OCI-LY7 (cell line): ENCODE results near the gene FOXN1. TPM values are rescaled to one million over a fixed set of nuclear protein-coding genes. Genes with fewer than 3 reads are reported as not detected.

Experiments
- BruUV-seq: library from RNA; stranded (reverse); fragments of 400-500 nt; replicated peaks from 2 replicates; lab custom pipeline; 2021; lab: Mats Ljungman, UMichigan
- CTCF ChIA-PET: fragments of 300-600 bp; sonication (Branson Sonifier 250); formaldehyde crosslinking; loops from one replicate; lab custom pipeline; 2022; ENCODE audit warnings: antibody characterized with exemption; ENCODE audit not compliant: unreplicated experiment; lab: Charles Lee
- POLR2A ChIA-PET: fragments of 300-600 bp; sonication (Branson Sonifier 250); formaldehyde crosslinking; loops from one replicate; lab custom pipeline; 2022; ENCODE audit warnings: antibody characterized with exemption; lab: Charles Lee
- DNase-seq: peaks from one replicate; pipeline ENCODE4 v3.0.0-alpha.2; 2015; ENCODE audit warnings: low spot score
- H2AFZ ChIP-seq: fragments of 200-600 bp; sonication (generic), shearing (Covaris generic); 2 replicates; pipeline ENCODE4 v1.6.1; 2014; ENCODE audit warnings: mild to moderate bottlenecking, antibody characterized with exemption, low read length, moderate library complexity
- H3K27ac ChIP-seq: fragments of 200-600 bp; sonication (generic); 2 replicates; pipeline ENCODE4 v1.5.1; 2014; ENCODE audit warnings: mixed run types, low read depth, mild to moderate bottlenecking, moderate library complexity, low read length, inconsistent platforms; ENCODE audit not compliant: poor library complexity, severe bottlenecking
- H3K36me3 ChIP-seq: fragments of 200-600 bp; sonication (generic); 2 replicates; pipeline ENCODE4 v1.6.1; 2014; ENCODE audit warnings: mild to moderate bottlenecking, antibody characterized with exemption, low read length, moderate library complexity, mixed read lengths; ENCODE audit not compliant: insufficient read depth
- H3K4me1 ChIP-seq: fragments of 200-600 bp; sonication (generic); 2 replicates; pipeline ENCODE4 v1.5.1; 2014; ENCODE audit warnings: mild to moderate bottlenecking, low read length; ENCODE audit not compliant: insufficient read depth, poor library complexity, severe bottlenecking
- H3K4me2 ChIP-seq: fragments of 200-600 bp; sonication (generic); 2 replicates; pipeline ENCODE4 v1.6.1; 2014; ENCODE audit warnings: mild to moderate bottlenecking, low read length
- H3K4me3 ChIP-seq: fragments of 200-600 bp; sonication (generic); 2 replicates; pipeline ENCODE4 v1.5.1; 2014; ENCODE audit warnings: mild to moderate bottlenecking, low read depth, low read length; ENCODE audit not compliant: poor library complexity, severe bottlenecking
- H3K79me2 ChIP-seq: fragments of 200-600 bp; sonication (generic); 2 replicates; pipeline ENCODE4 v1.6.1; 2016; ENCODE audit warnings: low read depth, mild to moderate bottlenecking, low read length, moderate library complexity, mixed read lengths; ENCODE audit not compliant: insufficient read depth
- H3K9me2 ChIP-seq: fragments of 200-600 bp; sonication (generic); 2 replicates; pipeline ENCODE4 v1.6.1; 2016; ENCODE audit warnings: mild to moderate bottlenecking, low read length, mixed read lengths; ENCODE audit not compliant: insufficient read depth
- H3K9me3 ChIP-seq: fragments of 200-600 bp; sonication (generic); 2 replicates; pipeline ENCODE4 v1.6.1; 2014; ENCODE audit warnings: mild to moderate bottlenecking, mixed run types, low read length, mixed read lengths
- H4K20me1 ChIP-seq: fragments of 200-600 bp; sonication (generic); 2 replicates; pipeline ENCODE4 v1.6.1; 2014; ENCODE audit warnings: mild to moderate bottlenecking, antibody characterized with exemption, low read length, moderate library complexity, mixed read lengths; ENCODE audit not compliant: insufficient read depth
- EZH2phosphoT487 ChIP-seq: fragments of 200-600 bp; sonication (generic); IDR thresholded peaks from 2 replicates; pipeline ENCODE4 v1.6.1; 2018; ENCODE audit warnings: low read depth, borderline replicate concordance, mild to moderate bottlenecking, mixed run types, antibody characterized with exemption, low read length, moderate library complexity, mixed read lengths
- intact Hi-C: fragments of 100-400 bp; cut with micrococcal nuclease; formaldehyde crosslinking; loops from one replicate; pipeline ENCODE4 v1.10.0; 2022; ENCODE audit not compliant: unreplicated experiment
- total RNA-seq, 2 experiments: library from RNA; depleted of rRNA in 1 of 2; stranded (reverse); fragments of >200 nt in 1 of 2; shearing (Covaris generic) in 1 of 2; gene quantifications; 2 replicates each; pipeline ENCODE4 v1.2.3, GENCODE V29; 2014 to 2022
- TF ChIP-seq, protein P1 (sequence below): fragments of 200-600 bp; sonication (generic); conservative IDR thresholded peaks from 2 replicates; pipeline ENCODE4 v1.5.1; 2014; ENCODE audit warnings: mild to moderate bottlenecking, antibody characterized with exemption, low read length, moderate library complexity, mixed read lengths

The FOXN1 gene
- total RNA-seq, 2 experiments from 2014 or later = not detected

DNA sequence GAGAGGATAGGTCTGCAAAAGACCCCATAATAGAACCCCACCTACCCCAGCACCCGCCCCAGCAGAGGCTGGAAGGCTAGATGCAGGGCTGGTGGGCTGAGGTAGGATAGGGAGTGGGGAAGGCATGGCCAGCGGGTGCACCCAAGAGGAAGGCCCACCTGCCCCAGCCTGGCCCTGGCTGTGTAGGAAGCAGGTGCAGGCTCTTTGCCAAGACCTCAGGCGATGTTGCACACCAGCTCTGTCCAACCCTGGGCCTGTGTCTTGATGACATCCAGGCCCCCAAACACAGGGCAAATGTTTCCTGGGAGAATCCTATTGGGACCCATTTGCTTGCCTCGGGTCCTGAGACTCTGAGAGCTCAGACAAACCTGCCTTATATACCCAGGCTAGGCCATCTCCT, 34.1 kb downstream of the FOXN1 start:
- no peaks in the 10 kb centered on the region for H3K9me2 ChIP-seq
- no peaks in the 10 kb centered on the region for H4K20me1 ChIP-seq
- no peak overlapping the region for H3K27ac ChIP-seq
- no peaks in the 10 kb centered on the region for H3K36me3 ChIP-seq
- no peaks in the 10 kb centered on the region for H3K79me2 ChIP-seq
- no peak for TF ChIP-seq EZH2phosphoT487
- TF ChIP-seq, protein P1, sequence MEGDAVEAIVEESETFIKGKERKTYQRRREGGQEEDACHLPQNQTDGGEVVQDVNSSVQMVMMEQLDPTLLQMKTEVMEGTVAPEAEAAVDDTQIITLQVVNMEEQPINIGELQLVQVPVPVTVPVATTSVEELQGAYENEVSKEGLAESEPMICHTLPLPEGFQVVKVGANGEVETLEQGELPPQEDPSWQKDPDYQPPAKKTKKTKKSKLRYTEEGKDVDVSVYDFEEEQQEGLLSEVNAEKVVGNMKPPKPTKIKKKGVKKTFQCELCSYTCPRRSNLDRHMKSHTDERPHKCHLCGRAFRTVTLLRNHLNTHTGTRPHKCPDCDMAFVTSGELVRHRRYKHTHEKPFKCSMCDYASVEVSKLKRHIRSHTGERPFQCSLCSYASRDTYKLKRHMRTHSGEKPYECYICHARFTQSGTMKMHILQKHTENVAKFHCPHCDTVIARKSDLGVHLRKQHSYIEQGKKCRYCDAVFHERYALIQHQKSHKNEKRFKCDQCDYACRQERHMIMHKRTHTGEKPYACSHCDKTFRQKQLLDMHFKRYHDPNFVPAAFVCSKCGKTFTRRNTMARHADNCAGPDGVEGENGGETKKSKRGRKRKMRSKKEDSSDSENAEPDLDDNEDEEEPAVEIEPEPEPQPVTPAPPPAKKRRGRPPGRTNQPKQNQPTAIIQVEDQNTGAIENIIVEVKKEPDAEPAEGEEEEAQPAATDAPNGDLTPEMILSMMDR = no peak
- POLR2A ChIA-PET = interaction anchor here (0.7 kb wide), 1 partner anchor 53 kb away, joined by 8 read pairs; no protein-coding TSS in a partner anchor
- BruUV-seq = no TSS peak
- no peak overlapping the region for H3K4me3 ChIP-seq
- CTCF ChIA-PET = no interaction called here
- peaks cover 5% of the 10 kb centered on the region for H3K4me1 ChIP-seq
- DNase-seq = no peak
- no peaks in the 10 kb centered on the region for H3K9me3 ChIP-seq
- no peak overlapping the region for H3K4me2 ChIP-seq
- H2AFZ ChIP-seq = no peak overlapping the region
- intact Hi-C loops = loop anchor here (1.0 kb wide), 1 partner anchor 46 kb away; no protein-coding TSS in a partner anchor

DNA sequence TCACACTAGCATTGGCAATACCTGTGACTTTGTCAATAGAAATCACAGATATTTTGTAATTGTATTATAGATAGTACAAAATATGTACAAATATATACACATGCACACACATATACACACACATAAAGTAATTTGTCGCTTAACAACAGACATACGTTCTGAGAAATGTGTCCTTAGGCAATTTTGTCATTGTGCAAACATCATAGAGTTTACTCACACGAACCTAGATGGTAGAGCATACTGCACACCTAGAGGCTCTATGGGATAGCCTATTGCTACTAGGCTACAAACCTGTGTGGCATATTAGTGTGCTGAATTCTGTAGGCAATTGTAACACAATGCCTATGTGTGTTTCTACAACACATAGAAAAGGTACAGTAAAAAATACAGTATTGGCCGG, 35.3 kb downstream of the FOXN1 start:
- CTCF ChIA-PET = no interaction called here
- no TSS peak for BruUV-seq
- no peaks in the 10 kb centered on the region for H3K9me3 ChIP-seq
- H3K4me3 ChIP-seq = no peak overlapping the region
- H3K27ac ChIP-seq = no peak overlapping the region
- intact Hi-C loops = no loop called here
- H3K4me2 ChIP-seq = no peak overlapping the region
- no peaks in the 10 kb centered on the region for H3K79me2 ChIP-seq
- no peaks in the 10 kb centered on the region for H3K36me3 ChIP-seq
- POLR2A ChIA-PET = no interaction called here
- no peaks in the 10 kb centered on the region for H3K9me2 ChIP-seq
- peaks cover 5% of the 10 kb centered on the region for H3K4me1 ChIP-seq
- TF ChIP-seq, protein P1 = no peak
- TF ChIP-seq EZH2phosphoT487 = no peak
- DNase-seq = no peak
- H4K20me1 ChIP-seq = no peaks in the 10 kb centered on the region
- H2AFZ ChIP-seq = no peak overlapping the region

DNA sequence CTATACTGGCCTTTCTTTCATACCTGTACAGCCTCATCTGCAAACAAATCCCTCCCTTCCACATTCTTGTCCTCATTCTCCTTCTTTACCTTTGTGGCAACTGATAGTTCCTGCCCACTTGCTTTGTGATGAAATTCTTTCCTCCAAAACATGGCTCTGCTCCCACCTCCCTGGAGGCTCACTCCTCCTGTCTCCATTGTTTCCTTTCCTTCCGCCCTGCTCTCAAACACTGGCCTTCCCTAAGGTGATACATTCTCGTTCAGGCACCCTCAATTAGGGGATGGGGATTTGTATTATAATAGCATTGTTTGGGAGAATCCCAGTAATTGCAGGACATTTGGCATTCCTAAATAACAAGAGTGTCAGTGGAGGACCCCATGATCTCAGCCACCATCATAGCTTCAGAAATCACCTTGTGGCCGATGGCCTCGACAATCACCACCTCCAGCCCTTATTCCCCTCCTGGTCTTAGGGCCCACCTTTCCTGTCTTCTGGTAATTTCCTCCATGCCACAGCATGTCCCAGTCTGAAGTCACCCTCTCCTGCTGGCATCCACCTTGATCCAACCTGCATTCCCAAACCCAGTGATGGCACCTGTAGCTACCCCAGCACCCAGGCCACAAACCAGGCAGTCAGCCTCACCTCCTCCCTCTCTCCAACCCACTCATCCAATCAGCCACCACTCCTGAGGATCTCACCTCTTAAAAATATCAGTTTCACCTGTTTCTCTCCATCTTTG, 38.4 kb downstream of the FOXN1 start:
- no peak overlapping the region for H3K4me2 ChIP-seq
- no TSS peak for BruUV-seq
- ChIA-PET POLR2A (no interaction called here), CTCF (no interaction called here)
- no peaks in the 10 kb centered on the region for H3K9me3 ChIP-seq
- no peak for DNase-seq
- H4K20me1 ChIP-seq = no peaks in the 10 kb centered on the region
- H2AFZ ChIP-seq = no peak overlapping the region
- peaks cover 12% of the 10 kb centered on the region for H3K4me1 ChIP-seq
- no peaks in the 10 kb centered on the region for H3K36me3 ChIP-seq
- no peak overlapping the region for H3K4me3 ChIP-seq
- no peak for TF ChIP-seq EZH2phosphoT487
- TF ChIP-seq, protein P1 = no peak
- intact Hi-C loops = no loop called here
- no peak overlapping the region for H3K27ac ChIP-seq
- no peaks in the 10 kb centered on the region for H3K79me2 ChIP-seq
- H3K9me2 ChIP-seq = no peaks in the 10 kb centered on the region
